GM18511 (cell line): ENCODE data around the gene FMN2.

Source experiments
- ATAC-seq: cut with Tn5 transposase; IDR thresholded peaks from one replicate; pipeline ENCODE4 v1.9.1; 2021; ENCODE audit warnings: mild to moderate bottlenecking, moderate library complexity; ENCODE audit not compliant: unreplicated experiment

FMN2 gene

DNA sequence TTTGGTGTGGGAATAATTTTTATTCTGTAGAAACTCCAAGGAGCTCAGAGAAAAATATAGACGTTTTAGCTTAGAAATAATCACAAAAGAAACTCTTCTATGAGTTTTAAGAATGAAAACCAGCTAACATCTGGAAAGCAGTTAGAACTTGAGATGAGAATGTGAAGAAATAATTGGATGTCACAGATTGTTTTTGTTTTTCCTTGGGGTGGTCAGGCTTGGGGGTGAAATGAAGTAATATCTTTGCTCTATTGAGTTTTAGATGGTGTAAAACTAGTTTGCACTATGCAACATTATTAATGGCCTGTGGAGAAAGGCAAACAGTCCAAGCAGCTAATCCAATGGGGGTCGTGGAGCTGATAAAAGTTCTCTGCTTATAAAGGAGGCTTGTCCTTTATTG, 101.2 kb downstream of the FMN2 start:
- ATAC-seq = no peak

DNA sequence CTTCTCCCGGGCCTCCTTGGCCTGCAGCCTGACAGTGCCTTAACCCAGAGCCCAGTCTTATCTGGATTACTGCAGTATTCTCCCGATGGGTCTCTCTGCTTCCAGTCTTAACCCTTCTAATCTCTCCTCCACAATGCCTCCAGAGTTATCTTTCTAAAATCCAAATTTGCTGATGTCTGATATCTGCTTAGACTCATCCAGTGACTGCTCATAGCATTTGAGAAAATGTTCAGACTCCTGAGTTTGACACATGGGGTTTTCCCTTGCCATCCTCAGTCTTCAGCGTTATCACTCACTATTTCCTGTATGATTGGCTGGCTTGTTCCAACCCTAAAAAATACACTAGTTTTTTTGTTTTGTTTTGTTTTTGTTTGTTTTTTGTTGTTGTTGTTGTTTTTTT, 102.0 kb downstream of the FMN2 start:
- no peak for ATAC-seq

GRCh38 chr1:240194120-240194519, 102.4 kb downstream of the FMN2 start:
- ATAC-seq = no peak

- ATAC-seq = no peak
Measured at GRCh38 chr1:240198376-240198775, 106.7 kb downstream of the FMN2 start.

DNA sequence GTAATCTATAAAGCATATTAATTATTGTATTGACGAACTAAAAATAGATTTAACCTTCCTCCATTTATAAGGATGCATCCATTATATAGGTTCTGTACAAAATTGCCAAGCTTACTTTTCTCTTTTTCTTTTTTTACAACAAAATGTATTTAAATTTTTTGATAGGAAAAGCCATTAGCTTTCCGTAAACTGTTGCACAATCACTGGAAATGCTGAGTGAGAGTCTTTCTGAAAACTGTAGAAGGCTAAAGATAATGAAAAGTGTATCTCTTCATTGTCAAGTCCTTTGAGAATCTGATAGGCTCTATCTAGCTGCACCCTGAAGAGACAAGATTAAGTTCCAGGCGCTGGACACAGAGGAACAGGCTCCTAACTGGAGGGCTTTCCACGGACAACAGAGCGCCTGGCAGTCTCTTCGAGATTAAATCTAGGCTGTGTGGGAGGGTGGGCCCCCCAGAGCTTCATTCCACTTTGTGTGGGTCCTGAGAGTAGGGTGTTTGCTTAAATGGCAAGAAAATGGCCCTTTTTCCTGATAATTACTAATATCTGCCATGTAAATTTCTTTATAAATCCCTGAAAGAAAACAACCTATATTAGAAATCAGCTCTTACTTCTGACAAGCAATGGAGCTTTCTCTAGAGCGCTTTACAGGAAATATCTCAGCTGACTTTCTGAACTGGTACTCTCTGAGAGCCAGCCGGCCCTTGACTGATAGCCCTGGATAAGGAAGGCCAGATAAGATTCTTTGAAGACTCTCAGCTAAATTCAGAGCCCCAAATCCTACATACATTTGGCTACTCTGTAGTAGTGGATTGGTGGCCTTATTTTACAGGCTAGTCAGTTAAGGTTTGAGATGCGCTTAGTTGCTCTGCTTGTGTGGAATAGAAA, 108.3 kb downstream of the FMN2 start:
- ATAC-seq = no peak

- no peak for ATAC-seq
Measured at GRCh38 chr1:240201931-240202330, 110.2 kb downstream of the FMN2 start.

DNA sequence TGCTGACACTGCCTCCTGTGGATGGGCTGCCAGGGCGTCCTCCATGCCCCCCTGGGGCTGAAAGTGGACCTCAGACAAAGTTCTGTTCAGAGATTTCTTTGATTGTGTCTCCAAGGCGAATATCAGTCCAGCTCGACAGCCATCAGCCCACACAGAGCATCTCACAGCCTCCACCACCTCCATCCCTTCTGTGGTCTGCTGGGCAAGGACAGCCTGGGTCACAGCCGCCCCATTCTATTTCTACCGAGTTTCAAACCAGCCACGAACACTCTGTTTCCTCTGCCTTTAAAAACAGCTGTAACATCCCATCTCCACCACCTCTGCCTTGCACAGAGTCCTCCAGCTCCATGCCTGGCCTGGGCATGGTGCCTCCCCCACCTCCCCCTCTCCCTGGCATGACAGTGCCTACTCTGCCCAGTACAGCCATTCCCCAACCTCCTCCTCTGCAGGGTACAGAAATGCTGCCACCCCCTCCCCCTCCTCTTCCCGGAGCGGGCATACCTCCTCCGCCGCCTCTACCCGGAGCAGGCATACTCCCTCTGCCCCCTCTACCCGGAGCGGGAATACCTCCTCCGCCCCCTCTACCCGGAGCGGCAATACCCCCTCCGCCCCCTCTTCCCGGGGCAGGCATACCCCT, 115.5 kb downstream of the FMN2 start:
- ATAC-seq = no peak

GRCh38 chr1:240210026-240210425, 118.3 kb downstream of the FMN2 start:
- ATAC-seq = no peak

GRCh38 chr1:240212556-240212955, 120.9 kb downstream of the FMN2 start:
- ATAC-seq = no peak

- no peak for ATAC-seq
Measured at GRCh38 chr1:240217403-240217802, 125.7 kb downstream of the FMN2 start.

GRCh38 chr1:240219104-240219503, 127.4 kb downstream of the FMN2 start:
- no peak for ATAC-seq

DNA sequence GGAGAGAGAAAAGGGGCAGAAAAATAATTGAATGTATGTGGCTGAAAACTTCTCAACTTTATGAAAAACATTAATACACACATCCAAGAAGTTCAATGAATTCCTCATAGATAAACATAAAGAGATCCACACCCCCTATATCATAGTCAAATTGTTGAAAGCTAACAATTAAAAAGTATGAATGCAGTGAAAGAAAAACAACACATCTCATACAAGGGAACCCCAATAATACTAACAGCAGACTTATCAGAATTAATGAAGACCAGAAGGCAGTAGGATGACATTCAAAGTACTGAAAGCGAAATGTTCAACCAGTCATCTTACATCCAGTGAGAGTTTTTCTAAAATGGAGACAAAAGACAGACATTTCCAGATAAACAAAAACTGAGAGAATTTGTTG, 134.4 kb downstream of the FMN2 start:
- ATAC-seq = no peak

GRCh38 chr1:240230816-240231215, 139.1 kb downstream of the FMN2 start:
- ATAC-seq = no peak

GRCh38 chr1:240232530-240232929, 140.8 kb downstream of the FMN2 start:
- ATAC-seq = no peak

DNA sequence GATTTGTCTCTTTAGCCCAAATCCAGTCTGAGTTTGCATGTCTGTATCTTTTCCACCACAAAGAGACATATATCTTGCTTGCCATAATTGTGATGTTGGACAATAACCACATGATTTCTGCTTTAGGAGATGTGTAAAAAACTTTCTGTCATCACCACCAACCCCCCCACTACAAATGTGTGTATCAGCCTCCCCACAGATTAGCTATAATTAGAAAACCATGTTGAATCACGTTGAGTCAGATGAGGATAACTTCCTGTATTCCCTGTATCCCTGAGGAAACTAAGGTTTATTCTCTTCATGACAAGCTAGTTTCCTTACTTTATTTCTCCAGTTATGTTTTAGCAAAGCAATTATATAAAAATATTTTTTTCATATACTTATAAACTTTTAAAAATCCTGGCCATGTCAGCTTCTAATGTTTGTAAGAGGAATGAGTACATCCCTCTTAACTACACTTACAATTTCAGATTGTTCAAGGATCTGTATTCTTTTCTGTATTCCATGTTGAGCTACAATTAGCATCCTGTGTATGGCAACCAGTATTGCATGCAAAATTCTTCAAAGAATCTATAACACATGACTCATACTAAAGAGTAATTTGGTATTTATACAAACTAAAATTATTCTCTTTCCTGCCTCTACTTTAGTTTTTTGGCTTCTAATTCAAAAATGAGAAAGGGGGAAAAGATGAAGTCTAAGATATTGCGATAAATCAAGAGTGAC, 143.0 kb downstream of the FMN2 start:
- no peak for ATAC-seq

DNA sequence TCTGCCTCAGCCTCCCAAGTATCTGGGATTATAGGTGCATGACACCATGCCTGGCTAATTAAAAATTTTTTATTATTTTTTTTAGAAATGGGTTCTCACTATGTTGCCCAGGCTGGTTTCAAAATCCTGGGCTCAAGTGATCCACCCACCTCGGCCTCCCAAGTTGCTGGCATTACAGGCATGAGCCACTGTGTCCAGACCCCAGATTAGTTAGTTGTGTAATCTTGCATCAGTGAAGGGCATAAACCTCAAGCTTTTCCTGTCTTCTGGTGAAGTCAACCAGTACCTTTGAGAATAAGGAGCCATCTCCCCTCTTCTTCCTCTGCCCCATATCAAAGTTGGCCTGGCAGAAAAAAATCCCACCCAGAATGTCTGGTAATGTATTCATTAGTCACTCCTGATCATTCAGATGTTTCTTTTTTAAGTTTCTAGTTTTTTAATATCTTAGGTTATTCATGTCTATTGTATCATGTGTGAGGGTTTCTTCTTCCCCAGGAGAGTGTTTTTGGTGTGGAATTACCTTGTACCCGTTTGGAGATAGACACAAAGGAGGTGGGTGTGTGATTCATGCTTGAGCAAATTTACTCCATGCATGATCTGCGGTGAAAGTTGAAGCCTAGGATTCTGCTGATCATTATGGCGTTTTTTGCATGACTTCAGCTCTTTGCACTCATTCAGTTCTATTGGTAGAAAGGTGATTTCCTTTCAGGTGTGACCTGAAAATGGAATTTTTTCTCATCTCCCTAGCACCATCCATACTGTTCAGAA, 144.0 kb downstream of the FMN2 start:
- ATAC-seq = no peak

DNA sequence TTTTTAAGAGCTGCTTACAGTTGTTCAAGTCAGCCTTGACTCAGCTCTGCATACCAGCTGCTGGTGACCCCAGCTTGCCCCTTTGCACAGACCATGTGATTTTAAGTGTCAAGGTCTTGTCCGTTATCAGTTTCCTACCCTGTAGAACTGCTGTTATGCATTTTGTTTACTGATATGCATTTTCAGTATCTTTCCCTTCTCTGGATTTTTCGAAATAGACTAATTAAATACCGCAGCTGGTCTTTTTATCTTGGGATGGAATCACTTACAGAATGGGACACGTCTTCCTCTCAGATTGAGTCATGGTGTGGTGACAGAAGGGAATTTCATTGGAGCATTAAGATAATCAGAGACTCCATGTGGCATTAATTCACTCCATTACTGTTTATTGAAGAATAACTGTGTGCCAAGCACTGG, 145.6 kb downstream of the FMN2 start:
- ATAC-seq = no peak

- ATAC-seq = no peak
Measured at GRCh38 chr1:240239309-240239708, 147.6 kb downstream of the FMN2 start.

- no peak for ATAC-seq
Measured at GRCh38 chr1:240241278-240241677, 149.6 kb downstream of the FMN2 start.

GRCh38 chr1:240242601-240243144, 151.0 kb downstream of the FMN2 start:
- no peak for ATAC-seq
